ENCODE data around the gene ALKBH7. TPM values are rescaled to one million over a fixed set of nuclear protein-coding genes. Genes with fewer than 3 reads are reported as not detected.

ALKBH7 gene
- polyA plus RNA-seq, 1 donor from 2014 or later, result 154 TPM

DNA sequence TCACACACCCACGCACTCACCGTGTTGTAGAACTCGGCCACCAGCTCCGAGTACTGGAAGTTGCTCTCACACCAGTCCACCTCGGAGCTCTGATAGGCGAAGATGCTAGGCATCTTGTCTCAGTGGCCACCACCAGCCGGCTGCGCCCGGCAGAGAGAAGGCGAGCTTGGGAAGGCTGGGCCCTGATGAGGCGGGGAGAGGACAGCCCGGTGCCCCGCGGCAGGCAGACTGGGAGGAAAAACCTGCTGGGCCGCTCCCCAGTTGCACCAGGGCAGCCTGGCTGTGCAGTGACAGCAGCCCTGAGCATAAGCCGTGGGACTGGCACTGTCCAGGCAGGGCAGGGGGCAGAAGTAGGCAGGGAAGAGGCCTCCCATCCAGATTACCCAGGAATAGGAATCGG lies 39.2 kb upstream of the ALKBH7 start, which contains the start of gene ACER1:
Gene ACER1, minus strand, starts transcription at position 174 of the 400 bp plus-strand sequence. Its CDS starts 61 bp downstream, at position 113.
- H3K9me3 ChIP-seq (ENCODE audit: low read length), result no peaks in the 10 kb centered on the region
- no peaks in the 10 kb centered on the region for H3K79me2 ChIP-seq (replicated peaks; ENCODE audit: insufficient read depth, low read length)
- H3F3A ChIP-seq (ENCODE audit: insufficient read depth, low read length, poor library complexity, severe bottlenecking), result no peaks in the 10 kb centered on the region
- H4K20me1 ChIP-seq (ENCODE audit: insufficient read depth), result no peaks in the 10 kb centered on the region
- no peak within 1 kb of the TSS for H3K9ac ChIP-seq (ENCODE audit: low read length)
- H3K9me2 ChIP-seq (ENCODE audit: insufficient read depth, low read length), result no peaks in the 10 kb centered on the region
- TF ChIP-seq EP300 (conservative IDR thresholded peaks at IDR 0.05; ENCODE audit: poor library complexity, severe bottlenecking), result no peak
- no peak for TF ChIP-seq MXI1 (conservative IDR thresholded peaks at IDR 0.05; ENCODE audit: poor library complexity, severe bottlenecking)
- TF ChIP-seq RAD21 (conservative IDR thresholded peaks at IDR 0.05), result no peak
- TF ChIP-seq, protein P1, sequence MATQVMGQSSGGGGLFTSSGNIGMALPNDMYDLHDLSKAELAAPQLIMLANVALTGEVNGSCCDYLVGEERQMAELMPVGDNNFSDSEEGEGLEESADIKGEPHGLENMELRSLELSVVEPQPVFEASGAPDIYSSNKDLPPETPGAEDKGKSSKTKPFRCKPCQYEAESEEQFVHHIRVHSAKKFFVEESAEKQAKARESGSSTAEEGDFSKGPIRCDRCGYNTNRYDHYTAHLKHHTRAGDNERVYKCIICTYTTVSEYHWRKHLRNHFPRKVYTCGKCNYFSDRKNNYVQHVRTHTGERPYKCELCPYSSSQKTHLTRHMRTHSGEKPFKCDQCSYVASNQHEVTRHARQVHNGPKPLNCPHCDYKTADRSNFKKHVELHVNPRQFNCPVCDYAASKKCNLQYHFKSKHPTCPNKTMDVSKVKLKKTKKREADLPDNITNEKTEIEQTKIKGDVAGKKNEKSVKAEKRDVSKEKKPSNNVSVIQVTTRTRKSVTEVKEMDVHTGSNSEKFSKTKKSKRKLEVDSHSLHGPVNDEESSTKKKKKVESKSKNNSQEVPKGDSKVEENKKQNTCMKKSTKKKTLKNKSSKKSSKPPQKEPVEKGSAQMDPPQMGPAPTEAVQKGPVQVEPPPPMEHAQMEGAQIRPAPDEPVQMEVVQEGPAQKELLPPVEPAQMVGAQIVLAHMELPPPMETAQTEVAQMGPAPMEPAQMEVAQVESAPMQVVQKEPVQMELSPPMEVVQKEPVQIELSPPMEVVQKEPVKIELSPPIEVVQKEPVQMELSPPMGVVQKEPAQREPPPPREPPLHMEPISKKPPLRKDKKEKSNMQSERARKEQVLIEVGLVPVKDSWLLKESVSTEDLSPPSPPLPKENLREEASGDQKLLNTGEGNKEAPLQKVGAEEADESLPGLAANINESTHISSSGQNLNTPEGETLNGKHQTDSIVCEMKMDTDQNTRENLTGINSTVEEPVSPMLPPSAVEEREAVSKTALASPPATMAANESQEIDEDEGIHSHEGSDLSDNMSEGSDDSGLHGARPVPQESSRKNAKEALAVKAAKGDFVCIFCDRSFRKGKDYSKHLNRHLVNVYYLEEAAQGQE (IDR thresholded peaks at IDR 0.05; ENCODE audit: borderline replicate concordance), result no peak
- no peak for TF ChIP-seq CTCF (IDR thresholded peaks at IDR 0.05; ENCODE audit: poor library complexity, severe bottlenecking)
- no peak for TF ChIP-seq SMC3 (conservative IDR thresholded peaks at IDR 0.05; ENCODE audit: poor library complexity)
- no peak for TF ChIP-seq TAF1 (IDR thresholded peaks at IDR 0.05; ENCODE audit: low read depth)
- TF ChIP-seq EZH2 (IDR thresholded peaks at IDR 0.05; ENCODE audit: borderline replicate concordance, insufficient read depth, low read length, poor library complexity, severe bottlenecking), result no peak
- TF ChIP-seq POLR2AphosphoS5 (IDR thresholded peaks at IDR 0.05), result no peak
- H2AFZ ChIP-seq (ENCODE audit: low read depth, low read length), result no peak within 1 kb of the TSS
- H3K4me2 ChIP-seq (ENCODE audit: low read length), result no peak within 1 kb of the TSS
- no peaks in the 10 kb centered on the region for H3K27me3 ChIP-seq (ENCODE audit: insufficient read depth, low read depth, low read length)
- H3K4me3 ChIP-seq (ENCODE audit: low read length), result no peak within 1 kb of the TSS
- no peak within 1 kb of the TSS for H3K27ac ChIP-seq (ENCODE audit: low read length)
- H3K36me3 ChIP-seq (ENCODE audit: insufficient read depth, low read length), result no peaks in the 10 kb centered on the region

GRCh38 chr19:6334490-6335285 lies 37.9 kb upstream of the ALKBH7 start:
- Histone ChIP-seq H3K27ac (ENCODE audit: low read length) (no peak overlapping the region), H3K79me2 (replicated peaks; ENCODE audit: insufficient read depth, low read length) (no peaks in the 10 kb centered on the region), H3K9me2 (ENCODE audit: insufficient read depth, low read length) (no peaks in the 10 kb centered on the region), H3F3A (ENCODE audit: insufficient read depth, low read length, poor library complexity, severe bottlenecking) (no peaks in the 10 kb centered on the region), H3K9me3 (ENCODE audit: low read length) (no peaks in the 10 kb centered on the region), H4K20me1 (ENCODE audit: insufficient read depth) (no peaks in the 10 kb centered on the region), H2AFZ (ENCODE audit: low read depth, low read length) (no peak overlapping the region), H3K4me2 (ENCODE audit: low read length) (no peak overlapping the region), H3K9ac (ENCODE audit: low read length) (no peak overlapping the region), H3K36me3 (ENCODE audit: insufficient read depth, low read length) (no peaks in the 10 kb centered on the region), H3K4me3 (ENCODE audit: low read length) (no peak overlapping the region), H3K27me3 (ENCODE audit: insufficient read depth, low read depth, low read length) (no peaks in the 10 kb centered on the region)
- TF ChIP-seq RAD21 (conservative IDR thresholded peaks at IDR 0.05), result no peak
- TF ChIP-seq CTCF (IDR thresholded peaks at IDR 0.05; ENCODE audit: poor library complexity, severe bottlenecking), result no peak
- TF ChIP-seq POLR2AphosphoS5 (IDR thresholded peaks at IDR 0.05), result no peak
- no peak for TF ChIP-seq EZH2 (IDR thresholded peaks at IDR 0.05; ENCODE audit: borderline replicate concordance, insufficient read depth, low read length, poor library complexity, severe bottlenecking)
- TF ChIP-seq, protein P1 (IDR thresholded peaks at IDR 0.05; ENCODE audit: borderline replicate concordance), result no peak
- TF ChIP-seq TAF1 (IDR thresholded peaks at IDR 0.05; ENCODE audit: low read depth), result no peak
- TF ChIP-seq EP300 (conservative IDR thresholded peaks at IDR 0.05; ENCODE audit: poor library complexity, severe bottlenecking), result no peak
- no peak for TF ChIP-seq MXI1 (conservative IDR thresholded peaks at IDR 0.05; ENCODE audit: poor library complexity, severe bottlenecking)
- TF ChIP-seq SMC3 (conservative IDR thresholded peaks at IDR 0.05; ENCODE audit: poor library complexity), result no peak
